Measurements from ENCODE around the gene MYH13.

Gene MYH13

DNA sequence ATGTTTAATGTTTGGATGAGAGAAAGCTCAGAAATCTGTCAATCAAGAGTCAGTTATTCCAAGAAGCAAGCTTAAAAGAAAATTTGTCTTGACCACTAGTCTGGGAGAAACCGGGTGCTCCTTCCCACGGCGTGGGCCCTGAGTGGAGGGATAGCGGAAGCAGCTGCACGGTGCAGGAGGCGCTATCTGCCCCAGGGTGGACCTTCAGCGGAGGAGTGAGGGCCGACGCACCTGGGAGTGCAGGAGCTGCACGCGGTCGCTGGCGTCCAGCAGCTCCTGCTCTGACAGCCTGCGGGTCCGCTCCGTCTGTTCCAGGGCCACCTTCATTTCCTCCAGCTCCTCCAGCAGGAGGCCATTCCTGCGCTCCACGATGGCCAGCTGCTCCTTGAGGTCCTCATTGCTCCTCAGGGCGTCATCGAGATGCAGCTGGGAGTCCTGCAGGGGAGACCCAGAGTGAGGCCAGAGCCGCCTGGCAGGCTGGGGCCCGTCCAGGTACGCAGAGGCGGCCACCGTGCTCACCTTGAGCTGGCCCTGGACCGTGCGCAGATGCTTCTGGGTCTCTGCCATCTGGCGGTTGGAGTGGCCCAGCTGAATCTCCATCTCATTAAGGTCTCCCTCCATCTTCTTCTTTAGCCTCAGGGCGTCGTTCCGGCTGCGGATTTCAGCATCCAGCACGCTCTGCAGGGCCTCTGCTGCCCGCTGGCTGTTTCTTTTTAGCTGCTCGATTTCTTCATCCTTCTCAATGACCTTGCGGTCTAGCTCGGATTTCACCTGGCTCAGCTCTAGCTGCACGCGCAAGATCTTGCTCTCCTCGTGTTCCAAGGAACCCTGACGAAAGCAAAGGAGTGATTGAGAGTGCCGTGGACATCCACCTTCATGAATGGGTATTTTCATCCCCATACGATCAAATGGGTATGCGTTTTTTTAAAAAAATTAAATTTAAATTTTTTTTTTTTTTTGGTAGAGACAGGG is 63.5 kb downstream of the MYH13 start:
- TF ChIP-seq, protein P1, sequence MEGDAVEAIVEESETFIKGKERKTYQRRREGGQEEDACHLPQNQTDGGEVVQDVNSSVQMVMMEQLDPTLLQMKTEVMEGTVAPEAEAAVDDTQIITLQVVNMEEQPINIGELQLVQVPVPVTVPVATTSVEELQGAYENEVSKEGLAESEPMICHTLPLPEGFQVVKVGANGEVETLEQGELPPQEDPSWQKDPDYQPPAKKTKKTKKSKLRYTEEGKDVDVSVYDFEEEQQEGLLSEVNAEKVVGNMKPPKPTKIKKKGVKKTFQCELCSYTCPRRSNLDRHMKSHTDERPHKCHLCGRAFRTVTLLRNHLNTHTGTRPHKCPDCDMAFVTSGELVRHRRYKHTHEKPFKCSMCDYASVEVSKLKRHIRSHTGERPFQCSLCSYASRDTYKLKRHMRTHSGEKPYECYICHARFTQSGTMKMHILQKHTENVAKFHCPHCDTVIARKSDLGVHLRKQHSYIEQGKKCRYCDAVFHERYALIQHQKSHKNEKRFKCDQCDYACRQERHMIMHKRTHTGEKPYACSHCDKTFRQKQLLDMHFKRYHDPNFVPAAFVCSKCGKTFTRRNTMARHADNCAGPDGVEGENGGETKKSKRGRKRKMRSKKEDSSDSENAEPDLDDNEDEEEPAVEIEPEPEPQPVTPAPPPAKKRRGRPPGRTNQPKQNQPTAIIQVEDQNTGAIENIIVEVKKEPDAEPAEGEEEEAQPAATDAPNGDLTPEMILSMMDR (IDR thresholded peaks at IDR 0.05; ENCODE audit: borderline replicate concordance, insufficient read depth, low read depth, low read length) = no peak

DNA sequence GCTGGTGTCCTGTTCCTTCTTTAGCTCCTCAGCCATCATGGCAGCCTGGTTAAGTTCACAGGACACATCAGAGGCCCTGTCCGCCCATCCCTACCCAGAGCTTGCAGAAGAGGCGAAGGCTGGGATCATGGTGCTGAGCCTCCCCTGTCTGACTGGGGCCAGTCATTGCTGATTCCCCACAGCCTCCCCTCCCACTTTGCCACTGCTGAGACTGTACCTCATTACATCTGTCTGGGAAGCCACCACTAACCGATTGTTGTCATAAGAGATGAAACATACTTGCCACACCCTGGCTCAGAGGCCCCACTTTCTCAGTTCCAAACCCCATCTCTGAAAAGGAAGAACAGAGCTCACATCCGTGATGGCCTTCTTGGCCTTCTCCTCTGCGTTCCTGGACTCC is 66.2 kb downstream of the MYH13 start:
- TF ChIP-seq, protein P1 (IDR thresholded peaks at IDR 0.05; ENCODE audit: borderline replicate concordance, insufficient read depth, low read depth, low read length) = no peak

More for the DNA sequence above, 63.5 kb downstream of the MYH13 start:
- no peak overlapping the region for H3K4me3 ChIP-seq (ENCODE audit: low read depth, low read length)

DNA sequence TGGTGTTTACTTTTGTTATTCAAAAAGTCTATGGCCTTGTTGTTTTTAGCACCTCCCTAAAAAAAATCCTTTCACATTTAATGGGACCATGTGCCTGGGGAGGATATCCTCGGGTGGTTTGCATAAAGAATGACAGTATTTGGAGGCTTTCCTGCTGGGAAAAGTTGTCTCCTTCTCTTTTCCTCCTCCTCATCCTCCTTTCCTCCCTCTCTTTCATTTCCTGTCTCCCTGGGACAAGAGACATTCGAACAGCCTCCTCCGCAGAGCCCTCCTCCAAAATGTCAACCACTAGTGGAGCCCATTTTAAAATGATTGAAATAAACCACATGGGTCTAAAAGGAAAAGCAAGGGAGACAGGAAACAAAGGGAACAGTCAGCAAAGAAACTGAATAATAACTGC is 67.4 kb downstream of the MYH13 start:
- no peak overlapping the region for H3K4me3 ChIP-seq (ENCODE audit: low read depth, low read length)
- TF ChIP-seq, protein P1 (IDR thresholded peaks at IDR 0.05; ENCODE audit: borderline replicate concordance, insufficient read depth, low read depth, low read length) = no peak

More for the DNA sequence above, 66.2 kb downstream of the MYH13 start:
- no peak overlapping the region for H3K4me3 ChIP-seq (ENCODE audit: low read depth, low read length)

DNA sequence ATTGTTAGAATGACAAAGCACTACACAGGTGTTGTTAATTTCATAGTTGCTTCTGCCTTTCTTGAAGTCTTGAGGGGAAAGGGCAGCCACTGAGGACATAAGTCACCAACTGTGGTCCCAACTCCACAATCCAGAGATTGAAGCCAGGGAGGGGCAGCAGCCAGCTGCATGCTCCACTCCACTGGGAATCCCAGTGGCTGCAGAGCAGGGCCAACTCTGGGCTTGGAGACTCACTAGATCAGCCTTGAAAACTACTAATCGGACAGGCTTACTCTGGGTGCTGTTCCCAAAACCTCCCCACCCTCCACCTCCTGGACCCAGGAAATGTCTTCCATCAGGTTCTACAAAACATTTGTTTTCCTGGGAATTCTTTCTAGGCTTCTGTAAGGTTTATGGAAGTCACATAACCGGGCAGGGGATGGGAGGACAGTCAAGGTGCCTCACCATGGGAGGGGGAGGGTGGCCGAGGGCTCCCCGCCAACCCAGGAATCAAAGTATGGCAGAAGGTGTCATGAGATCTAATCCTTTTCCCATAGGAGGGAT is 68.0 kb downstream of the MYH13 start:
- no peak overlapping the region for H3K4me3 ChIP-seq (ENCODE audit: low read depth, low read length)
- TF ChIP-seq, protein P1 (IDR thresholded peaks at IDR 0.05; ENCODE audit: borderline replicate concordance, insufficient read depth, low read depth, low read length) = no peak

DNA sequence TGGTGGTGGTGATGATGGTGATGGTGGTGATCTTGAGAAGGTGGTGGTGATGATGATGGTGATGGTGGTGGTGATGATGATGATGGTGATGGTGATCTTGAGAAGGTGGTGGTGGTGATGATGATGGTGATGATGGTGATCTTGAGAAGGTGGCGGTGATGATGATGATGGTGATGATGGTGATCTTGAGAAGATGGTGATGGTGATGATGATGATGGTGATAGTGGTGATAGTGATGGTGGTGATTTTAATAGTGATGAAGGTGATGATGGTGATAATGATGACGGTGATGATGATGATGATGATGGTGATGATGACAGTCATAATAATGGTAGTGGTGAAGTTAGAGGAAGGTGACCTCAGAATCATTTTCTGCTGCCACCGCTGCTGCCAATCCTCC is 75.1 kb downstream of the MYH13 start:
- H3K4me3 ChIP-seq (ENCODE audit: low read depth, low read length) = no peak overlapping the region
- TF ChIP-seq, protein P1 (IDR thresholded peaks at IDR 0.05; ENCODE audit: borderline replicate concordance, insufficient read depth, low read depth, low read length) = no peak

DNA sequence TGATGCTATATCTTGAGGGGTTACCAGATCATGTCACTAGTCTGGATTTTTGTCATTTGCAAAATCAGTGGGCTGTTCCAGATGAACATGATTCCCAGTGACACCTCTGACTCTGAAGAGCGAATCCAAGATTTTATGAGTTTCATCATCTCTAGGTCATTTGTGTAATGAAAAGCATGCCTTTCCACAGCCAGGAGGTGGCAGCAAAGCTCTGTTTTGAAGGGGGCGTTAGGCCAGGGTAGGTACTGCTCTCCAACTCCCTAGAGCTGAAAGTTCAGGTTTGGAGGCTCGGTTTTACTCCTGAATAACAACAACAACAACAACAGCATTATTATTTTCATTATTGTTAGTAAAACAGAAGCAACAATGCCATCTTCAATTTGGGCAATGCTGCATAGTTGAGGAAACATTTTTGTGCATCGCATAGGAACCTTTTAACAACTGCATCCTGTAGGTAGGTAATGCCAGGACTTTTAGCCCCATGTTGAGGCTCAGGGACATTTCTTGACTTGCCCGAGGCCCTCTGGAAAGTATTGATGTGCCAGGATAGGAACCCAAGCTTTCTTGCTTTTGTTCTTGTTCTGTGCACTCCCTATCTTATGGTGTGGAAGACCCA is 77.0 kb downstream of the MYH13 start:
- H3K4me3 ChIP-seq (ENCODE audit: low read depth, low read length) = no peak overlapping the region
- TF ChIP-seq, protein P1 (IDR thresholded peaks at IDR 0.05; ENCODE audit: borderline replicate concordance, insufficient read depth, low read depth, low read length) = peak; percentile 70
